ENCODE data around the gene CSH1. TPM values are rescaled to one million over a fixed set of nuclear protein-coding genes. Genes with fewer than 3 reads are reported as not detected.
"Not testable (repeated sequence)": the region's sequence is repeated elsewhere in the genome, so short reads cannot be mapped to it uniquely, and the experiment has no call there.

CSH1 gene
- not detected in 2 replicates for total RNA-seq (2022)
- not detected for Bru-seq, nascent RNA
- BruChase-seq, experiment 1, labeled RNA remaining after a 6-hour chase = not detected
- not detected for BruChase-seq, experiment 2, labeled RNA remaining after a 2-hour chase
- long read RNA-seq = 0 reads

GRCh38 chr17:63896524-63897354 is at the start of gene CSH1:
Gene CSH1, minus strand, starts transcription at chr17:63896574. Its CDS starts 63 bp downstream, at chr17:63896511.
- H3K4me1 Mint-ChIP-seq (ENCODE audit: low read depth, unreplicated experiment); DNase-seq; BruUV-seq (replicated peaks); H3K9me3 Mint-ChIP-seq (ENCODE audit: low read depth, unreplicated experiment); H3K27ac Mint-ChIP-seq (ENCODE audit: unreplicated experiment); H3K4me3 Mint-ChIP-seq (ENCODE audit: low read depth, unreplicated experiment); H3K36me3 Mint-ChIP-seq (ENCODE audit: insufficient read depth, unreplicated experiment); intact Hi-C loops (cut with micrococcal nuclease; ENCODE audit: unreplicated experiment); CTCF ChIA-PET: not testable (repeated sequence)
- H3K27me3 Mint-ChIP-seq (ENCODE audit: unreplicated experiment) = peaks cover 27% of the 10 kb centered on the region

GRCh38 chr17:63945784-63946439 is 49.5 kb upstream of the CSH1 start:
- intact Hi-C loops (cut with micrococcal nuclease; ENCODE audit: unreplicated experiment) = no loop called here
- no peak for TF ChIP-seq CTCF (IDR thresholded peaks at IDR 0.05; ENCODE audit: unreplicated experiment)
- Mint-ChIP-seq H3K27ac (ENCODE audit: unreplicated experiment) (no peak overlapping the region), H3K4me1 (ENCODE audit: low read depth, unreplicated experiment) (no peaks in the 10 kb centered on the region), H3K27me3 (ENCODE audit: unreplicated experiment) (peaks cover 17% of the 10 kb centered on the region), H3K36me3 (ENCODE audit: insufficient read depth, unreplicated experiment) (no peaks in the 10 kb centered on the region), H3K4me3 (ENCODE audit: low read depth, unreplicated experiment) (no peak overlapping the region), H3K9me3 (ENCODE audit: low read depth, unreplicated experiment) (no peaks in the 10 kb centered on the region)
- BruUV-seq (replicated peaks) = no TSS peak
- DNase-seq = no peak
- CTCF ChIA-PET = interaction anchor here (0.6 to 1.3 kb wide), 5 partner anchors 9 to 481 kb away, joined by 3 to 5 read pairs (median 4); no protein-coding TSS in a partner anchor

GRCh38 chr17:63944736-63945499 is 48.5 kb upstream of the CSH1 start:
- Mint-ChIP-seq H3K27ac (ENCODE audit: unreplicated experiment) (no peak overlapping the region), H3K36me3 (ENCODE audit: insufficient read depth, unreplicated experiment) (no peaks in the 10 kb centered on the region), H3K4me3 (ENCODE audit: low read depth, unreplicated experiment) (no peak overlapping the region), H3K4me1 (ENCODE audit: low read depth, unreplicated experiment) (no peaks in the 10 kb centered on the region), H3K9me3 (ENCODE audit: low read depth, unreplicated experiment) (no peaks in the 10 kb centered on the region), H3K27me3 (ENCODE audit: unreplicated experiment) (peaks cover 14% of the 10 kb centered on the region)
- BruUV-seq (replicated peaks) = no TSS peak
- CTCF ChIA-PET = interaction anchor here (0.6 kb wide), 1 partner anchor 8 kb away, joined by 5 read pairs; no protein-coding TSS in a partner anchor
- intact Hi-C loops (cut with micrococcal nuclease; ENCODE audit: unreplicated experiment) = no loop called here
- DNase-seq = no peak
- no peak for TF ChIP-seq CTCF (IDR thresholded peaks at IDR 0.05; ENCODE audit: unreplicated experiment)

GRCh38 chr17:63943745-63944144 is 47.4 kb upstream of the CSH1 start:
- H3K4me3 Mint-ChIP-seq (ENCODE audit: low read depth, unreplicated experiment) = no peak overlapping the region
- CTCF ChIA-PET = no interaction called here
- TF ChIP-seq CTCF (IDR thresholded peaks at IDR 0.05; ENCODE audit: unreplicated experiment) = no peak
- no TSS peak for BruUV-seq (replicated peaks)
- intact Hi-C loops (cut with micrococcal nuclease; ENCODE audit: unreplicated experiment) = no loop called here
- no peaks in the 10 kb centered on the region for H3K4me1 Mint-ChIP-seq (ENCODE audit: low read depth, unreplicated experiment)
- no peak for DNase-seq
- no peaks in the 10 kb centered on the region for H3K9me3 Mint-ChIP-seq (ENCODE audit: low read depth, unreplicated experiment)
- no peaks in the 10 kb centered on the region for H3K36me3 Mint-ChIP-seq (ENCODE audit: insufficient read depth, unreplicated experiment)
- no peak overlapping the region for H3K27ac Mint-ChIP-seq (ENCODE audit: unreplicated experiment)
- H3K27me3 Mint-ChIP-seq (ENCODE audit: unreplicated experiment) = peaks cover 20% of the 10 kb centered on the region

All from Calu3 (cell line).